PFSK-1 (cell line): ENCODE measurements around the gene MED8.

Source experiments
- POLR2AphosphoS5 ChIP-seq: IDR thresholded peaks from 2 replicates; pipeline ENCODE4 v1.6.1; 2012; ENCODE audit warnings: low read depth, mild to moderate bottlenecking, control low read depth, low read length, moderate library complexity
- REST ChIP-seq, 2 experiments: IDR thresholded peaks; 2 replicates each; pipeline versions ENCODE4 v1.6.1 to v1.8.0; 2011 to 2012; ENCODE audit warnings: low read depth in 2 of 2, low read length in 2 of 2, control low read depth in 1 of 2, inconsistent platforms in 1 of 2, mild to moderate bottlenecking in 1 of 2, moderate library complexity in 1 of 2; ENCODE audit not compliant: insufficient read depth in 1 of 2
- SIN3A ChIP-seq: IDR thresholded peaks from 2 replicates; pipeline ENCODE4 v1.6.1; 2012; ENCODE audit warnings: mild to moderate bottlenecking, low read length, moderate library complexity, borderline replicate concordance; ENCODE audit not compliant: insufficient read depth
- TAF1 ChIP-seq: IDR thresholded peaks from 2 replicates; pipeline ENCODE4 v1.6.1; 2012; ENCODE audit warnings: low read length, control low read depth, borderline replicate concordance; ENCODE audit not compliant: insufficient read depth

DNA sequence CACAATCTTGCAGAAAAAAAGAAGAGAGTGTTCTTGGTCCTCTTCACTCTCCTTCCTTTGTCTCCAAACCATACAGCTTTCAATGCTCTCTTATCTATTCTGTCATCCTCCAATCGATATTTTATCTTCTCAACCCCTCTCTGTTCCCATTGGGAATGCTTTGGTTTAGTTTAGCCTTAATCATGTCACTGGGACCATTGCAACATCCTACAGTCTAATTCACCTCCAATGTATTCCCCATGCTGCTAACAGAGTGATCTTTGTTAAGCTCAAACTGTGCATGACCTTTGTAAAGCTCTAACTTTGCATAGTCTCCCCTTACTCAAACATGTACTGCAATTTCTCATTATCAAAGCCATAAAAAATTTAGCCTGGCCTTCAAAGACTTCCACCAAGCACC lies 49.0 kb downstream of the MED8 start:
- TF ChIP-seq TAF1, result no peak
- TF ChIP-seq REST (IDR thresholded peaks at IDR 0.05; ENCODE audit: insufficient read depth in 1 of 2, low read depth in 2 of 2, low read length in 2 of 2), result no peak
- TF ChIP-seq POLR2AphosphoS5, result no peak
- TF ChIP-seq SIN3A, result no peak
